Stimulated activated CD4-positive, alpha-beta T cell treated with anti-CD3 and anti-CD28 coated beads, Interleukin-4, amount 100 ng/mL, for 4 hours (primary cell): ENCODE data around the gene FXYD2.
"Not testable (repeated sequence)": the region's sequence is repeated elsewhere in the genome, so short reads cannot be mapped to it uniquely, and the experiment has no call there.

Source experiments
- DNase-seq, 2 experiments: peaks; one replicate each; pipeline ENCODE4 v3.0.0-alpha.2; 2020

FXYD2 gene

GRCh38 chr11:117824571-117825537 lies at the start of gene FXYD2:
TSS of gene FXYD2 (minus strand) at chr11:117824744. CDS start at chr11:117824678, 66 bp downstream.
- DNase-seq, result no peak

- no peak for DNase-seq
These were observed 49.2 kb upstream of the FXYD2 start for GRCh38 chr11:117873828-117874125.

- no peak for DNase-seq
These were observed 48.7 kb upstream of the FXYD2 start for GRCh38 chr11:117872975-117873827.

- no peak for DNase-seq
These were observed 47.9 kb upstream of the FXYD2 start for GRCh38 chr11:117872420-117872961.

GRCh38 chr11:117871784-117872183 lies 47.2 kb upstream of the FXYD2 start:
- DNase-seq, result no peak

GRCh38 chr11:117871160-117871559 lies 46.6 kb upstream of the FXYD2 start:
- DNase-seq, result no peak

- DNase-seq, result no peak
These were observed 45.8 kb upstream of the FXYD2 start for GRCh38 chr11:117870103-117870952.

GRCh38 chr11:117869604-117870003 lies 45.1 kb upstream of the FXYD2 start:
- DNase-seq, result no peak

GRCh38 chr11:117868815-117869561 lies 44.4 kb upstream of the FXYD2 start:
- no peak for DNase-seq

- DNase-seq, result no peak
These were observed 43.5 kb upstream of the FXYD2 start for GRCh38 chr11:117868088-117868487.

GRCh38 chr11:117866526-117866925 lies 42.0 kb upstream of the FXYD2 start:
- DNase-seq, result no peak

- DNase-seq, result not testable (repeated sequence)
These were observed 41.0 kb upstream of the FXYD2 start for GRCh38 chr11:117865546-117865945.

GRCh38 chr11:117863383-117863782 lies 38.8 kb upstream of the FXYD2 start:
- no peak for DNase-seq

- DNase-seq, result no peak
These were observed 38.2 kb upstream of the FXYD2 start for GRCh38 chr11:117862753-117863152.

GRCh38 chr11:117862019-117862725 lies 37.6 kb upstream of the FXYD2 start:
- no peak for DNase-seq

GRCh38 chr11:117861151-117862018 lies 36.8 kb upstream of the FXYD2 start:
- no peak for DNase-seq

- DNase-seq, result no peak
These were observed 35.6 kb upstream of the FXYD2 start for GRCh38 chr11:117860139-117860538.

GRCh38 chr11:117859488-117860112 lies 35.1 kb upstream of the FXYD2 start:
- DNase-seq, result no peak

GRCh38 chr11:117859061-117859460 lies 34.5 kb upstream of the FXYD2 start:
- DNase-seq, result no peak
